ENCODE measurements around the gene ARIH2.

Gene ARIH2

DNA sequence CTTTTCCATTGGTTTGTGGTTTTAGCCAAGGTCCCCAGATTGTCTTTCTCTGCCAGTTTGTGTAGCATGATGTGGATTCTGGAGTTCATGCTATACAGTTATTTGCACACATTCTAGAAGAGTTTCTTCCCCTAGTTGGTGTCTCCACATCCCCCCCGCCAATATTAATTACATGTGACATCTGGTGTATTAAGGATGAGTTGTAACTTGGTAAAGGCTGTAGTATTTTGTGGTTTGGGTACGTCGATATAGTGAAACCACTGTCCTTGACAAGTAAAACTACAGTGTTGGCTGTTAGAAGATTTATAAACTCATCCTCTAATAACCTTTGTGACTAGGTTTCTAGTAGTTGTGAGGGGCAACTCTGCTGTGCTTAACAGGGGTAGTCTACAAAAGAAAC, 47.7 kb downstream of the ARIH2 start:
- no peak for DNase-seq (ENCODE audit: extremely low read depth, low read depth)
- H3K4me3 ChIP-seq (replicated peaks; ENCODE audit: low read depth, low read length): no peak overlapping the region
- no peak for TF ChIP-seq CTCF (IDR thresholded peaks at IDR 0.05; ENCODE audit: low read depth, low read length, missing control alignments)

GRCh38 chr3:48966876-48967361, 48.3 kb downstream of the ARIH2 start:
- no peak overlapping the region for H3K4me3 ChIP-seq (replicated peaks; ENCODE audit: low read depth, low read length)
- TF ChIP-seq CTCF (IDR thresholded peaks at IDR 0.05; ENCODE audit: low read depth, low read length, missing control alignments): no peak

DNA sequence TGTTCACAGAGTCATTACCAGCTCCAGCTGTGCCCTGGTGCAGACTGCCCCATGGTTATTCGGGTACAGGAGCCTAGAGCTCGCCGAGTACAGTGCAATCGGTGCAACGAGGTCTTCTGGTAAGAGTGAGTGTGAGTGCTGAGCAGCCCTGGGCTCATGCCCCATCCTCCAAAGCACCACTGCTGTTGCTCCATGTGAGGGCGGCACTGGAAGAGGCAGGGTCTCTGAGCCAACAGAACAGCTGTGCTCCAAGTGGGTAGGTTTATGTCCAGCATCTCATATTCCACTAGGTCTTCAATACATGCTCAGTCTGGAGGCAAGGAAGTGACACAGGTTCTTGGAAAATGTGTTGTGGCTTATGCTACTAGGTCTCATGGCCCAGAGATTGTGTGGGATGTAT, 51.9 kb downstream of the ARIH2 start:
- no peak for TF ChIP-seq CTCF (IDR thresholded peaks at IDR 0.05; ENCODE audit: low read depth, low read length, missing control alignments)
- no peak overlapping the region for H3K4me3 ChIP-seq (replicated peaks; ENCODE audit: low read depth, low read length)
- DNase-seq (ENCODE audit: extremely low read depth, low read depth): no peak

More at GRCh38 chr3:48966876-48967361, 48.3 kb downstream of the ARIH2 start:
- no peak for DNase-seq (ENCODE audit: extremely low read depth, low read depth)

DNA sequence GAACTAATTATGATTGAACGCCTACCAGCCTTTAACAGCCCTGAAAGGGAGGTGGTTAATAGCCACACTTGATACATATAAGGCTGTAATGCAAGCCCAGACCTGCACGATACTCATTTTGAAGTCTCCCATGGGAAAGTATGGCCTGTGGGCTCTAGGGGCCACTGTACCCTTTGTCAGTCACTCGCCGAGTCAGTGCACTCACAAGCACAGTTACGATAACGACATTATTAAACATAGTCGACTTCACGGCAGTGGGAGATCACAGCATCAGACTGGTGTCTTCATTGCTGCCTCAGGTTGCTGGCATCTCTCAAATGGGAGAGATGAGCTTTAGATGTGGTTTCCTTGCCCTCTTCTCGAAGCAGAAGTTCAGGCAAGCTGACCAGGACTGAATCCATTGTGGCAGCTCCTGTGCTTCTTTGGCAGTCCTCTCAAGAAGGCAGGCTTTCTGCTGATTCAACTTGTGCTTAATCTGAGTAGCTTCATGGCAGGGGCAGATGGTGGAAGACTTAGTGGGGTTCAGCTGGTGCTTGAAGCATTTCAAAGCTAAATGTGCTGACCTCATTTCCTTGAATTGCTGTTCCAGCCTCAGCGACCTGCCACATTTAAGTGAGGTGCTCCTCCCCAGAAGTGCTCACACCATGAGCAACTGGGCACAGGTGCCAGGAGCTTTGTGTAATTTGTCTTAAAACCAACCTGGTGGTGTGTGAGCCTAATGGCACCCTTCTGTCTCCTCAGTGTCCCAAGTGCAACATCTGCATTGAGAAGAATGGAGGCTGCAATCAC, 55.6 kb downstream of the ARIH2 start:
- DNase-seq (ENCODE audit: extremely low read depth, low read depth): no peak
- no peak for TF ChIP-seq CTCF (IDR thresholded peaks at IDR 0.05; ENCODE audit: low read depth, low read length, missing control alignments)

GRCh38 chr3:48979451-48979850, 60.8 kb downstream of the ARIH2 start:
- H3K4me3 ChIP-seq (replicated peaks; ENCODE audit: low read depth, low read length): no peak overlapping the region
- TF ChIP-seq CTCF (IDR thresholded peaks at IDR 0.05; ENCODE audit: low read depth, low read length, missing control alignments): no peak

More for the DNA sequence above, 55.6 kb downstream of the ARIH2 start:
- no peak overlapping the region for H3K4me3 ChIP-seq (replicated peaks; ENCODE audit: low read depth, low read length)

GRCh38 chr3:48980295-48980694, 61.7 kb downstream of the ARIH2 start:
- no peak for DNase-seq (ENCODE audit: extremely low read depth, low read depth)
- no peak overlapping the region for H3K4me3 ChIP-seq (replicated peaks; ENCODE audit: low read depth, low read length)
- TF ChIP-seq CTCF (IDR thresholded peaks at IDR 0.05; ENCODE audit: low read depth, low read length, missing control alignments): no peak

More at GRCh38 chr3:48979451-48979850, 60.8 kb downstream of the ARIH2 start:
- no peak for DNase-seq (ENCODE audit: extremely low read depth, low read depth)

Measured in HFF-Myc (cell line).